ENCODE data around the gene ISCA1. TPM values are rescaled to one million over a fixed set of nuclear protein-coding genes. Genes with fewer than 3 reads are reported as not detected.

Gene ISCA1
- polyA plus RNA-seq, 10 donors: 26.8 to 34.6 (median 30.4) TPM

- DNase-seq: no peak
Measured at GRCh38 chr9:86288499-86289198, 6.3 kb upstream of the ISCA1 start.

DNA sequence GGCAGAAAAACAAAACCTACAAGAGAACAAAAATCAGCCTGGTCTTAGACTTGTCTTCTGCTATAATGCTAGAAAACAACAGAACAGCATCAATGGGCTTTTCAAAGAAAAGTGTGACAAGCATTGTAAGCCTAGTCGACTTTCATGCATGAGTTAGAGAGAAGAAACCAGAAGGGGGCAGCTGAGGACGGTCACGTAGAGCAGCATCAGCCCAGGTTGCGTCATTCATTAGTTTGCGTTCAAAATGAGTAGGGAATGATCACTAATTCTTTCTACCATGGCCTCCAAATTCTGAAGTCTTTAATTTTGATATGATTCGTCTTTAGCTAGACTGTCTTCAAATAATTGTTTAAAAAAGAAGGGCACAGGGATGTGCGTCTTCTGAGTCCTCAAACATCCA, 4.7 kb upstream of the ISCA1 start:
- DNase-seq: peak; percentile 12 to 31 (median 19)

DNA sequence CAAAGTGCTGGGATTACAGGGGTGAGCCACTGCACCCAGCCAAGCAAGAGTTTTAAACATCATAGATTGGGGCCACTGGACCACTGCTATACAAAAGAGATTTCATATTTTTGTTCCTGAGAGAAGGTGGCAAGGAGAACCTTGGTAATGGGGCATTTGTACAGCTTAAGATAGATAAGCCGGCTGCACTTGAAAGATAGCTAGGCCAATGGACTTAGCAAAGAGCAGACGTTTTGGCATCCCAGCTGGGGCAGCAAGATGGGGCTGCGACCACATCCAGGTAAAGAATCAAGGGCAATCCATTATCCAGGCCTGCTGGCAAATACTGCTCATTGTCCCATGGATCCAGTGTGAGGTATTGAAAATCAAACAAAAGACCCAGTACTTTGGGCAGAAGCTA, 3.9 kb upstream of the ISCA1 start:
- DNase-seq: no peak

DNA sequence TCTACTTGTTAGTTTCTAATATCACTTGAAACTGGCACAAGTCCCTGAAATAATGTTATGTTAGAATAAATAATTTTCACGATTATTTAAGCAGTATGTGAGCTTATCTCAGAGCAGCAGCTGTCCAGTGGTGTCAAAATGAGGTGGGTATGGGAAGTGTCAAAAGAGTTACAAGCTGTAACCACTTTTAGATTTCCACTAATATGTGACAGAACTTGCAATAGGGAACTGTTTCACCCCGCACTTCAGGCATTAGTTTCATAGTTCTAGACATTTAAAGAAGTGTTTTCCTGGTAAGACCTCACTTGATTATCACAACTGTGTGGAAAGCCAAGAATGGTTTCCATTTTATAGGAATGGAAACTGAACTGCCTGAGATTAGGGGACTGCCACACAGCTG, 2.9 kb upstream of the ISCA1 start:
- DNase-seq: no peak

DNA sequence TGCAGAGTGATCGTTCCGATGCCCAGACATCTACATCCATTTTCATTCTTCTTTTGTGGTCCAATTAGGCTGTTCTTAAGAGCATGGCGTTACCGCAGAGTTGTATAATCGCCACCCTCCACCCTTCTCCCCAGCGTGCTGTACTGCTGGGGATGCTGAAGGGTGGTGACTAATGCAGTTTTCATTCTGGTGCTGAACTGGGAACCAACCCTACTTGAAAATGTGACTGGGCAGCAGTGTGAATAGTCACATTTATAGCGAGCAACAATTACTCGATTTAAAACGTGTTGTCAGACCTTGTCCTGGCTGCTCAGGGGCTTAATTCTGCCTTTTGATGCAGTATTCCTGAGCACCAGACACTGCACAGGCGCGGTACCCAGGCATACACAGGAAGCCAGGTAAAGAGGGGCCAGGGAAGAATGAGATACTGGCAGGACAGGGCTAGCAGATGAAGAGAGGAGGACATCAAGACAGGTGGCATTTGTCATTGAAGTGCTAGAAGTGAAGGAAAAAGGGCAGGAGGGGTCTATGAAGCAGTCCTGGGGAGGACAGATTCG, 719 bp upstream of the ISCA1 start:
- peak in 1 of 3 donors; percentile 41 for DNase-seq

GRCh38 chr9:86281593-86282076, 703 bp downstream of the ISCA1 start:
- DNase-seq: peak in 1 of 3 donors; percentile 11

- DNase-seq: no peak
Measured at GRCh38 chr9:86280580-86280979, 1.8 kb downstream of the ISCA1 start.

GRCh38 chr9:86279839-86280238, 2.5 kb downstream of the ISCA1 start:
- DNase-seq: no peak

- DNase-seq: no peak
Measured at GRCh38 chr9:86277072-86277471, 5.3 kb downstream of the ISCA1 start.

DNA sequence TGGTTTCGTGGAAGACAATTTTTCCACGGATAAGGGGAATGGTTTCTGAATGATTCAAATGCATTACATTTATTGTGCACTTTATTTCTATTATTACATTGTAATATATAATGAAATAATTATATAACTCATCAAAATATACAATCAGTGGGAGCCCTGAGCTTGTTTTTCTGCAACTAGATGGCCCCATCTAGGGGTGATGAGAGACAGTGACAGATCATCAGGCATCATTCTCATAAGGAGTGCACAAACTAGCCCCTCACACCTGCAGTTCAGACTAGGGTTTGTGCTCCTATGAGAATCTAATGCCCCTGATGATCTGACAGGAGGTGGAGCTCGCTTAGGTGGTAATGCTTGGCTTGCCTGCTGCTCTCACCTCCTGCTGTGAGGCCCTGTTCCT, 6.4 kb downstream of the ISCA1 start:
- no peak for DNase-seq

- no peak for DNase-seq
Measured at GRCh38 chr9:86274821-86275643, 7.3 kb downstream of the ISCA1 start.

DNA sequence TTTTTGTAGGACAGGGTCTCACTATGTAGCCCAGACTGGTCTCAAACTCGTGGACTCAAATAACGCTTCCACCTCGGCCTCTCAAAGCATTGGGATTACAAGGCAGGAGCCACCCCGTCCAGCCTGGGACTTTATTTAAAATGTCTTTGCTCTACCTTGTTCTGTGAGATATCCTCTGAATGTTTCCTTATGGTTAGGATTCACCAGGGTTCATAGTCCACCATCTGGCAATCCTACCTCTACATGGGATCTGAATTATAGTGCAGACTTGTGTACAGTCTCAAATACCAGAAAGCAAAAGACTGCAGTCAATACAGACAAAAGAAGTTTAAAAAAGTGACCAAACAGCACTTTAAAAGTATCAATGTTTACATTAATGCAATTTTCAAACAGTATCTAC, 10.1 kb downstream of the ISCA1 start:
- DNase-seq: no peak

GRCh38 chr9:86263876-86264275, 18.5 kb downstream of the ISCA1 start:
- DNase-seq: no peak

GRCh38 chr9:86262492-86262891, 19.8 kb downstream of the ISCA1 start:
- DNase-seq: no peak

DNA sequence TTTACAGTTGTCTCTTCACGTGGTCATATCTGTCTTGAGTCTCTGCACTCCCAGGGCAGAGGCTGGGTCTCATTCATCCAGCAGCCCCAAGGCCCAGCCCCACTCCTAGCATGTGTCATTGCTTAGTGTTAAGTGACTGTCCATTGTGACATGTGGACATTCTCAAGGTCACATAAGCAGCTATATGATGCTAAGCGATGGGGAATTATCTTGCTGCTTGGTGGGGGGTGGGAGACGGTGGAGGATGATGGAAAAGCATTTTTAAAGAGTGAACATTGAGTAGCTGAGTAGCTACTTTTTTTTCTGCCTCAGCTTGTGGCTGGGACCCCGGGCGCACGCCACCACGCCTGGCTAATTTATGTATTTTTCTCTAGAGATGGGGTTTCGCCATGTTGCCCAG, 22.8 kb downstream of the ISCA1 start, which contains the start of gene C9orf153:
Gene C9orf153 (minus strand): TSS at position 101 of the 400 bp plus-strand sequence. CDS start 30,054 bp downstream, outside the sequence.
- DNase-seq: no peak

DNA sequence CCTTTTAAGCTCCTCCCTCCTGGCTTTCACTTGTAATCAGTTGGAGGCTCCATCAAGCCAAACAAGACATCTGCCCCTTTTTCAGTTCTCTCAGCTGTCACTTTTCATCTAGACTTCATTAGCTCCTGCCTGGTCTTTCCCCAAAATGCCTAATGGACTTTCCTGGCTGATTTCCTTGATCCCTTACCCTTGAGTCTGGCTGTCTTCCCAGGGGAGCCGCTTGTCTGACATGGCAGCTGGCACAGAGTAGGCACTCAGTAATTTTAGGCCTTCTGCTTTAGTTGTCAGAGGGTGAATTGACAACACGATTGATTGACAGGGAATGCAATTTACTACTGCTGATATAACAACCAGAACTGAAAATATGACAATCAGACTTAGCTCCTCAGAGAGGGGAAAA, 24.9 kb downstream of the ISCA1 start:
- DNase-seq: no peak

DNA sequence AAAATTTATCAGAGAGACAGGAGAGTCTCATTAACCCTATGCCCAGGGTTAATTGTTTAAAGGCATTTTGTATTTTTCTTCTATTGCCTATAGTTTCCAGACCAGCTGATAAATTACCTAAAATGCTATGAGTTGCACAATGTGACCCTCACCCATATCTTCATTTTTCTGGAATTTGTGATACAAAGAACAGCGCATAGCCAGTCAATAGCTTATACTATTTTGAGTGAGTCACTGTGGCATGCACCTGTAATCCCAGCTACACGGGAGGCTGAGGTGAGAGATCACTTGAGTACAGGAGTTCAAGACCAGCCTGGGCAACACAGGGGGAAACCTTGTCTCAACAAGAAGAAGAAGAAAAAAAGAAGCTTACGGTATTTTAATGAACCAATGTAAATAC, 25.7 kb downstream of the ISCA1 start:
- DNase-seq: no peak

DNA sequence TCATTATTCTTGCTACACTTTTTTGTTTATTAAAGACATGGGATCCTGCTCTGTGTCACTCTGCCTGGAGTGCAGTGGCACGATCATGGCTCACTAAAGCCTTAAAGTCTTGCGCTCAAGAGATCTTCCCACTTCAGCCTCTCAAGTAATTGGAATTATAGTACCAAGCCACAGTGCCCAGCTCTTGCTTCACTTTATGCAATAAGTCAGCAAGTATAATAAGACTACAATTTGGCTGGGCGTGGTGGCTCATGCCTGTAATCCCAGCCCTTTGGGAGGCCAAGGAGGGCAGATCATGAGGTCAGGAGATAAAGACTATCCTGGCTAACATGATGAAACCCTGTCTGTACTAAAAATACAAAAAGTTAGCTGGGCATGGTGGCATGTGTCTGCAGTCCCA, 28.8 kb downstream of the ISCA1 start:
- no peak for DNase-seq

DNA sequence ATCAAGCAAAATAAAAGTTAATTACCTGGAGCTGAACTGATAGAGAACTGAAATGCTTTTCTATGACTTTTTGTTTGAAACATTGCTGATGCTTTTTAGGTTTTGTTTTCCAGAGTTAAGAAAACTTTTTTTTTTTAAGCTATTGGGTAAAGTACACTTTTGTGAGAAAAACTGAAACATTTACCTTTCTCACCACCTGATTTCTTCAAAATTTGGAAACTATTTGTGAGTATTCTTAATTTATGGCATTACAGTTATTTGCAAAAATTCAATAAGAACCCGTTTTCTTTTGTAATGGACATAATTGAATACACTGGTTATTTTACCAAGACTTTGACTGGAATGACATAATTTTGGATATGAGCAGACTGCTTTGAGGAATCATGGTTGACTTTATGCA, 29.5 kb downstream of the ISCA1 start:
- DNase-seq: no peak

DNA sequence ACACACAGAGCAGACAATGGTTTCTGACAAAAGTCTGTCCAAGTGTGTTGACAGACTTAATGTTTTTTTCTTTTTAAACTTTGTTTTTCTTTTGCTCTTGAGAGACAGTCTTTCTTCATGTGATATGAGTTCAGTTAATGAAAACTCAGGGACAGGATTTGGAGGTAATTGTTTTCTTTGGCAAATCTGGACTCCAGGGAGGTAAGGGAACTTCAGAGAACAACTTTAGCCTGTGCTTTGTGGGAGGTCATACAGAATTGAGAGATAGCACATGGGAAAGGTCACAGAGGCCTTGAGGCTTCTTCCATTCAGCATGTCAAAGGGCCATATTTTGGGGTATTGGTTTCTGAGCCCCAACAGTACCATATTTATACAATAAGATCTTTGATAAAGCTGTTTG, 32.2 kb downstream of the ISCA1 start:
- DNase-seq: no peak

DNA sequence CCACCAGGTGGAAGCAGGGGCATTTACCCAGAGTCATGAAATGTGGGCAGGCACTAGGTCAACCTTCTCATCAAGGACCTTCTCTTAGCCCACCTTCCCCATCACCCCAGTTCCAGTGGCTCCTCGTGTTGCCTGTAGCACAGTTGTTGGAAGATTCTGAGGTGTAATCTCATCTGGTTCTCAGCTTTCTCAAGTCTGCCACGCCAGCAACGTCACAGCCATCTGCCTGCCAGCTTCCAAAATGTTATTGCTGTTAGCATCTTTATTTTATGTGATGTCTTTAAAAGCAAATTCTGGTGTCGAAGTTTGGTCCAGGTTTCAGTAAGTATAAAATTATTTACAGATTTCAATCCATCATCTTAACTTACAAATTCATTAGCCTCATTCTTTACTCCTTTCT, 33.6 kb downstream of the ISCA1 start:
- DNase-seq: no peak

DNA sequence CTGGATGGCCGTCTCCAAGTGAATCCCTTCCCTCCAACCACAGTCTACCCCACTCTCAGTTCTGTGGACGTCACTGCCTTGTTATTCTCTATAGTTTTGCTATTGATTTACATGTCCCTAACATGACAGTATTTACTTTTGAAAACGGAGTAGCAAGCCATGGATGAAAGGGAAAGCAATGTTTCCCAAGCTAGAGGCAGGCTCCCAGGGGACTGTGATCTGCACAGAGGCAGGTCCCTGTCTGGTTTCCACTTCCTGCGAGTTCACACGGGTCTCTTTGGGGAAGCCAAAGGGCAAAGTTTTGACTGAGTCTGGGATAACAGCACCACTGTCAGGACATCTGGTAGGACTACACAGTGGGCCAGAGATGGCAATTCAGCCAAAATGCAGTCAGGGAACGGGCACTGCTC, 35.6 kb downstream of the ISCA1 start:
- peak in 1 of 3 donors; percentile 29 for DNase-seq

GRCh38 chr9:86242071-86242470, 40.3 kb downstream of the ISCA1 start:
- no peak for DNase-seq
